NCI-H510A (cell line): ENCODE results near the gene PACS2.
A peak's percentile ranks its signal among the peaks of the same experiment; 100 is the strongest.

Experiments
- DNase-seq: peaks from one replicate; lab custom pipeline; 2025; lab: John Stamatoyannopoulos, UW

The PACS2 gene

DNA sequence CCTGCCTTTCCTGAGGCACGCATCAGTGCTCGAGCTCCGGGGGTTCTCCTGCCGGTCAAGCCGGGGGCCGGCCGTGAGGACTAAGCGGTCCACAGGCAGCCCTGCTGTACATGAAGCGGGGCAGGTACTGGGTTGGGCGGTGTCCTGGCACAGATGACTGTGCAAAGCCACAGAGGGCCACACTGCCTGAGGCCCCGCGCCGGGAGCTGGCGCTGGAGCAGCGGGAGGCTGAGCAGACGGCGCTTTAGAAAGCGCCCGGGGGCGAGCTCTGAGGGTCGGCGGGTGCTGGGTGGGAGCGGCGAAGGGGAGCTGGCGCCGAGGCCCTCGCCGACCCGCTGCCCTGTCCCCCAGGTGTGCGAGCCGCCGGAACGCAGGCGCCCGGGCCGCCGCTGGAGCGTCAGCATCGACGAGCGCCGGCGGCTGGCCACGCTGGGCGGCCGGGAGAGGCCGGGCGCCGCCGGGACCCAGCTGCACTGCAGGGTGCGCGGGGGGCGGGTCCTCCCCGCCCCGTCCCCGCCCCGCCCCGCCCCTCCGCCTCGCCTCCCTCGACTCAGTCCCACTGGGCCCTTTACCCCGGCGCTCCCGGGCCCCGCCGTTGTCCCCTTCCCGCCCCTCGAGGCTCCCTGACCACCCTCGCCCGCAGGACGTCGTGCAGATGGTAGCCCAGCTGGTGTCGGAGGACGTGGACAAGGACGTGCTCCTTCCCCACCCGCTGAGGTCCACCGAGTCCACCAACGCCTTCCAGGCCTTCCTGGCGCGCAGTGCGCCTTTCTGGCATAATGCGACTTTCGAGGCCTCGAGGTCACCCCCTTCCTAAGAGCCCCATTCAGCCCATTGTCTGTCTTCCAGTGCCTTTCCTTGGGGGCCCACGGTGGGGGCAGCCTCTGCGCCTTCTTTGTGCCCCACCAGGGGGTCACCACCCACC is 96.7 kb downstream of the PACS2 start:
- no peak for DNase-seq

DNA sequence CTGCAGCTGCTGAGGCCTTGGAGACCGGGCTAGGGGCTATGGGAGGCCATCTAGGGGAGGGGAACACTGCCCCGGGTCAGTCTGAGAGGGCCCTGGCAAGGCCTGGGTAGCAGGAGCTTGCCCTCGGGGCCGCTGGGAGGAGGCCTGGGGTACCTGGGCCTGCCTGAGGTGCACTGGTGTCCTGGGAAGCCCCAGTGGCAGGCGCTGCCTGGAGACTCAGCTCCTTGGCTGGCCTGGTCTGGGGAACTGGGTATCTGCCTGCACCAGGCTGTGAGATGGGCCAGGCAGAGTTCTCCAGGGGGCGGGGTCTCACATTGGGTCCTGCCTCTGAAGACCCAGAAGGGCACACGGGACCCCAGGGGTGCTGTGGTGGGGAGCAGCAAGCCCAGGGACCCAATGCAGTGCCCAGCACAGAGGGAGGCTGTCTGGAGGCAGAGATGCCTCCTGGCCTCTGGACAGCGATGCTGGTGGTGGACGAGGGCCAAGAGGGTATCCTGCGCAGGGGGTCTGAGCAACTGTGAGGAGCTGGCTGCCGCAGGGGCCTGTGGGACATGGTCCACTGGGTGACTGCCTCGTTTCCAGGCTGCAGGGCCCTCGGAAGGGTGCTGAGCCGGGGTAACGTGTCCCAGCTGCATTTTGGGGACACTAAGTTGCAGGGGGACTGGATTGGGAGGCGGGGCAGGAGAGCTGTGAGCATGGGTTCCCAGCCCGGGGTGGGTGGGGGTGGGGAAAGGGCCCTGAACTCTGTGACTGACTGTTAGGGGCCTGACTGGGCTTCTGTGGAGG is 97.6 kb downstream of the PACS2 start:
- DNase-seq: no peak

DNA sequence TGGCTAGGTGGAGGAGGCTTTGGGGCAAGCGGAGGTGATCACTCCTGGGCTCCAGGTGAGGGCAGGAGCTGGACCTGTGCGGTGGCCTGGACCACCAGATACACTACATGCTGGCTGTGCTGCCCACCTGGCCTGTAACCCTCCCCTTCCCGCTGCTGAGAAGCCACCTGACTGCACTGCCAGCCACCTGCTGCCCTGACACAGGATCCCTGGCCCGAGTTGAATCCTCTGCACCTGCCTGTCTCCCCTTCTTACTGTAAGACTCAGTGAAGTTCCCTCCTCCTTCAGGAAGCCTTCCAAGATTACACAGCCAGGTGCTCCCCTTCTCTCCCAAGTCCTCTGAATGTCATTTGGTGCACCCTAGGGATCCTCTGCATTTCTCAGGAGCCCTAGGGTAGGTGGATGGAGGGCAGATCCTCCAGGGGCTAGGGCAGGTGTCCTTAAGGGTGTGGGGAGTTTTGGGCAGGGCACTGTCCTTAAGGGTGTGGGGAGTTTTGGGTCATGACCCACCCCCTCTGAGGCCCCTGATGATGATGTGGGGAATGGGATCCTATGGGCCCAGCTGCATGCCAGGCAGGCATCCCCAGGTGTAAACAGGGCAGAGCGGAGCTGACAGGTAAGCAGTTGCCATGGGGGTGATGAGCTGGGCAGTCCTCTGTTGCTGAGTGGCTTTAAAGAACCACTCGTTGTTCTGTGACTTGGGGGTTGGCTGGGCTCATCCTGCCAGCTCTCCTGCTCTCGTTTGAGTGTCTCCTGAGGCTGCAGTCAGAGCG is 98.4 kb downstream of the PACS2 start:
- peak; percentile 56 for DNase-seq

DNA sequence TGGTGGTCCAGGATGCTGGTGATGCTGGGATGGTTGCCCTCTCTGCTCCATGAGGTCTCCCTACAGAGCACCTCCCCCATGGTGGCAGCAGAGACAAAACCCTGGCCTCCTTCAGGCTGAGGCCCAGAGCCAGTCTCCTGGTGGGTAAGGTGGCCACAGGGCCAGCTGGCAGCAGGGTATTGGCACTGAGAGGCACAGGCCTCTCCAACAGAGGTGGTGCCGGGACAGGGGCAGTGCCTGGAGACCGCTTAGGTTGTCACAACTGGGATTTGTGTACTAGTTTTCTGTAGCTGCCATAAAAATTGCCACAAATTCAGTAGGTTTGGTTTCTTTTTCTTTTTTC is 99.0 kb downstream of the PACS2 start:
- DNase-seq: no peak

DNA sequence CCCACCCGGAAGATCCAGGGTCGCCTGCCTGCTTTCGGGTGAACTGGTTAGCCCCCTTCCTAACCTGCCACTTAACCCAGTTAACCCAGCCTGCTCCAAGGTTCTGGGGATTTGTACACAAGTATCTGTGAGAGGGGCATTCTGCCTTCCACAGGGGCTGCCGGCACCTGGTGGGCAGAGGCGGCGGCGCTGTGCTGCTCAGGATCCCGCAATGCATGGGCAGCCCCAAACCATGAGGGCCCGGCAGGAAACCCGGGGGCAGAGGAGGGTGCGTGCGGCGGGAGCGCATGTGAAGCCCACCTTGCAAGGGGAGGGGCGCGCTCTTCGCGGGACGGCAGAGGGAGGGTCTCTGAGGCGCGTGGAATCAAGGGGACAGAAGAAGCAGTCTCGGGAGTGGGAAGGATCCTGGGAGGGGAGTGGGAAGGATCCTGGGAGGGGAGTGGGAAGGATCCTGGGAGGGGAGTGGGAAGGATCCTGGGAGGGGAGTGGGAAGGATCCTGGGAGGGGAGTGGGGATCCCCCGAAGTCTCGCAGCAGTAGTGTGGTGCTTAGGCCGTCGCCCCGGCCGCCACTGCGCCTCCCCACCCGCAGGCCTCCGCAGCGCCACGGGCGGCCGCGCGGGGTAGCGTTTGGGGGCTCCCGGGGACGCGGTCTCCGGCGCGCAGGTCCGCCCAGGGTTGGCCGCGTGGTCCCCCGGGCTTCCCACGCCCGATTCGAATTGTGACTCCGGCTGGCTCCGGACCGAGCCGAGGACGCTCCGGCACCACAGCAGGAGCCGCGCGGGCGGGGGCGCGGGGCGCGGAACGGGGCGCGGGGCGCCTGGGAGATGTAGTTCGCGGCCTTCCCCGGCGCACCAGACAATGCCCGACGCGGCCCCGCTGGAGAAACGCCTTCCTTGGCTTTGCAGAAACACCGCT is 100.2 kb downstream of the PACS2 start:
- DNase-seq: peak; percentile 78

DNA sequence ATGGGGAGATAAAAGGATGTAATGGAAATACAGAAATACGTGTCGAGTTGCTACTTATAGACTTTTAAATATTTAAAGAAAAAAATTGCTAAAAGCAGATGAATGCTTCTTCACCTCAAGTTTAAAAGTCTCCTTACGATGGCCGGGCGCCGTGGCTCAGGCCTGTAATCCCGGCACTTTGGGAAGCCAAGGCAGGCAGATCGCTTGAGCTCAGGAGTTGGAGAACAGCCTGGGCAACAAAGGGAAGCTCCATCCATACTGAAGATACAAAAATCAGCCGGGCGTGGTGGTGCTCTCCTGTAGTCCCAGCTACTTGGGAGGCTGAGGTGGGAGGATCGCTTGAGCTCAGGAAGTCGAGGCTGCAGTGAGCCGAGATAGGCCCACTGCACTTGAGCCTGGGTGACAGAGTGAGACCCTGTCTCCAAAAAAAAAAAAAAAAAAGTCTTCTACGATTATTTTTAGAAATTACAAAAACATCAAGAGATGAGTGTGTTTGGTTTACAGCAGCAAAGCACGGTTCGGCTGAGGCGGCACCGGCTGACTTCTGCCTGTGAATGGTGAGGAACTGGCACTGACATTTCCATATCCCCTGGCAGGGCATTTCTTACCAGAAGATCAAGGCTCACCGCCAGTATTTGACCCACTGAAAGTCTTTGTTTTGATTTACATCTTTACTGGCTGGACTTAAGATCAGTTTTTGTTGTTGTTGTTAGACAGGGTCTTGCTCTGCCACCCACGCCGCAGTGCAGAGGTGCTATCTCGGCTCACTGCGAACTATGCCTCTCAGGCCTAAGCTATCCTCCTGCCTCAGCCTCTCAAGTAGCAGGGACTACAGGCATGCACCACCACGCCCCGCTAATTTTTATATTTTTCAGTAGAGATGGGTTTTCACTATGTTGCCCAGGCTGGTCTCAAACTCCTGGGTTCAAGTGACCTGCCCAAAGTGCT is 101.2 kb downstream of the PACS2 start:
- DNase-seq: no peak

DNA sequence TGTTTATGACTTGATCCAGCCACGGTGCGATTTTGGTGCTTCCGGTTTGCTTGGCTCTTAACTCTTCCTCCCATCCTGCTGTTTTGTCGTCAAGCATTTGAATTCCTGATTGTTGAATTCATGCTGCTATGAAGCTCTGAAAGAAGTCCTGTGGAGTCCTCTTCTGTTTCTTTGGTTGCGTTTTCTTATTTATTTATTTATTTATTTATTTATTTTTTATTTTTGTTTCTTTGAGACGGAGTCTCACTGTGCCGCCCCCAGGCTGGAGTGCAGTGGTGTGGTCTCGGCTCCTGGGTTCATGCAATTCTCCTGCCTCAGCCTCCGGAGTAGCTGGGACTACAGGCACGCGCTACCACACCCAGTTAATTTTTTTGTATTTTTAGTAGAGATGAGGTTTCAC is 102.1 kb downstream of the PACS2 start:
- no peak for DNase-seq

DNA sequence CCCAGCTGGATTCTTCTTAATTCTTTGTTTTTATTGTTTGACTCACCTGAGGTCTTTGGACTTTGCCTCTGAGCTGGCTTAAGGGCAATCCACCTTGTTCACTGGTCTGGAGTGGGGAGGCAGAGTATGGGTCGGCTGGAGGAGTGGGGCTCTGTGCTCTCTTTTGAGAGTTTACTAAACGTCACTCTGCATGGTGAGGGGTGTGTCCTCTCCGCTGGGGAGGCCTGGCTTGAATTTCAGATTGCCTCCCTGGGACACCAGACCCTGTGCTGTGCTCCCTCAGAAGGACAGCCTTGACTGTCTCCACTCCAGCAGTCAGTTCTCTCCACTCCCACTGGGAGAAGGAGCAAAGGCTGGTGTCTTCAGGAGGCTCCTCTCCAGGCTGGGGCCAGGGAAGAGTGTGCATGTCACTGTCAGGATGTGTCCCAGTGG is 103.2 kb downstream of the PACS2 start:
- DNase-seq: no peak

DNA sequence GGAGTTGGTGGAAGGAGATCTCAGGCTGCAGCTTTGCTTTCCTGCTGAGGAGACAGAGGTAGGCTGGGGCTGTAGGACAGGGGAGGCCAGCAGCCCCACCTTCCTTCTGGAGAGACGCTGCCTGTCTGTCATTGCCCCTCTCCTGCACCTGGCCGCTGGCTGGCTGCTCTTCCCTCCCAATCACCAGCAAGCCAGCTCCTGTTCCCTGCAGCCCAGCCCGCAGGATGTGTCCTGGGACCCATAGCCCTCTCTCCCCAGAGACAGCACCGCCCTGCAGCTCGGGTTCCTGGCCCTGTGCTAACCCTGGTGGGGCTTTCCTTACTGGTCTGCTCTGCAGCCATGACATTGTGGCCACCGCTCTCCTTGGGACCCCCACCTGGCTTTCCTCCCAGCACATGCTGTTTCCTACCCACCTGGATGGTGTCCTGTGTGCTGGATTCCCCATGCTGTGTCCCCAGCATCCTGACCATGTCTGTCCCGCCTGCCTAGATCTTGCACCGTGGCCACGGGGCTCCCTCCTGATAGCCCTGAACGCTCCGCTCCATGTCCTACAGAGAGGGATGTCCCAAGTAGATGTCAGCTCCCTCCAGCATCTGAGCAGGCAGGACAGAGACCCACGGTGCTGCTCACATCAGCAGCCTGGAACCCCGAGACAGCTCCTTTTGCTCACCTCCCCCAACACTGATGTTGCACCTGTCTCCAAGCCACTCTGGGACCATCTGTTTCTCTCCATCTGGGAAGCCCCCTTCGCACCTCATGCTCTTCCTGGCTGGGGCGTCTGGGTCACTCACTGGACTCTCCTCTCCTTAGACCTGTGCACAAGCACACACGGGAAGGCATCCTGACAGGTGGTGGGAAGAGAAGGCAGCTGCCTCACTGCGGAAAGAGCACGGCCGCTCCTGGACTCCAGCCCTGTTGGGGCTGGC is 104.0 kb downstream of the PACS2 start:
- no peak for DNase-seq

DNA sequence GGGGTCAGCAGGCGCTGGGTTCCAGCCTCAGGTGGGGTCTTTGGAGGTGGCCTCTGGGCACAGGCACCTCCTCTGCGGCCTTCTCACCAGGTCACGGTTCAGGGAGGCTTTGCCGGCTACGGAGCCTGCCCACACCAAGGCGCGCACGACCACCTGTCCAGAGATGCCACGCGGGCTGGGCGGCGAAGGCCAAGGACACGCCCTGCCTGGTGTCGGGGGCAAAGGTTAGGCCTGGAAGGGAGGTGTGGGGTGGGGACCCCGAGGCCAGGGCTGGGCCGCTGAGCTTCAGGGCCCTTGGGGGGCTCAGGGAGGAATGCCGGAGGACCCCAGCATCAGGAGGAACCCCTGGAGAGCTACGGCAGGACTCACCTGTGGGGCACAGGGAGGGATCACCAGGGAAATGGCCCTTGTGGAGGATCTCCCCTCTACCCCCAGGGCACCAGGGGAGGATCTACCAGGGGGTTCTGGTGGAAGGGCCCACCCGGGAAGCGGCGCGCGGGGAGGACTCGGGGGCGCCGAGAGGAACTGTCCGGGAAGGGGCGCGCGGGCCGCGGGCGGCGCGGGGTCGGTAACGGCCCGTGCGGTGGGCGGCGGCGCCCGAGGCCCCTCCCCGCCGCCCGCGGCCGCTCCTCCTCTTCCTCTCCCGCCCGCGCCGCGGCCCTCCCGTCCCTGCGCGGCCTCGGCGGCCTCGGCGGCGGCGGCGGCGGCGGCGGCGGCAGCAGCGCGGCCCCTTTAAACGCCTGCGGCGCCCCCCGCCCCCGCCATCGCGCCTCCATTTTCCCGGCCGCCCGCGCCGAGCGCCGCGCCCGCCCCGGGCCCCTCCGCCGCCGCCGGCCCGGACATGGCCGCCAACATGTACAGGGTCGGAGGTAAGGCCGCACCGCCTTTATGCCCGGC is 104.9 kb downstream of the PACS2 start, which contains the start of gene MTA1:
Gene MTA1, plus strand, starts transcription at position 633 of the 897 bp plus-strand sequence. Its CDS starts 209 bp downstream, at position 842.
- peak; percentile 33 for DNase-seq

DNA sequence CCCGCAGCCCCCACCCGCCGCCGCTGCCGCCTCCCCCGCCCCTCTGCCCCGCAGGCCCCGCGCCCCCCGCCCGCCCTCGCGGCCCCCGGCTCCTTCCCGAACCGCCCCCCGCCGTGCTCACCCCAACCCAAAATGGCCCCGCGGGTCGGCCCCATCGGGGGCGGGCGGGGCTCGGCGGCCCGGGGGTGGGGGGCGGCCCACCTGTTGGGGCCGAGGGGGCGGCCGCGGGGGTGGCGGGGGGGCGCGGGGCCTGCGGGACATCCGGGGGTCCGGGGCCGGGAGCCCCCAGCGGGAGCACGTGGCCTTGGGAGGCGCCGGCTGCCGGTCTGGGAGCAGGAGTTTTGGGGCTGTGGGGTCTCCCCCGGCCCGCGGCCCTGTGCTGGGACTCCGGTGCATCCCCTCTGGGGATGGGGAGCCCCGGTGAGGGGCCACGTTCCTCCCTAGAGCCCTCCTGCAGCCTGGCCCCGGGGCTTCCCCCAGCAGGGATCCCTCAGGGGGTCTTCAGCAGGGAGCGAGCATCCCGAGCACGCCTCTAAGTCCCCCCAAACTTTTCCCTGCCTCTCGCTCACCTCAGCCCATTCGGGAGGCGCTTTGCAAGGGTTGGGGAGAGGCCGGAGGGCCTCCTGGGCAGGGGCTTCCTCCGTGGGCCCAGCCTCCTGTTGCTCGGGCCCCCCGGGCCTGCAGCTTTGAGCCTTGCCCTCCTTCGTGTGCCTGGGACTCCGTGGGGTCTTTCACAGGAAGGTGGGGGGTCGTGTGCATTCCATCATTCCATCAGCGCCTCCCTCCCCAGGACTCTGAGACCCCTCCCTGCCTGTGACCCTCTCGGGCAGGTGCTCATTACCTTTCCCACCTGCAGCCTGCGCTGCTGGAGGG is 105.8 kb downstream of the PACS2 start:
- DNase-seq: no peak

DNA sequence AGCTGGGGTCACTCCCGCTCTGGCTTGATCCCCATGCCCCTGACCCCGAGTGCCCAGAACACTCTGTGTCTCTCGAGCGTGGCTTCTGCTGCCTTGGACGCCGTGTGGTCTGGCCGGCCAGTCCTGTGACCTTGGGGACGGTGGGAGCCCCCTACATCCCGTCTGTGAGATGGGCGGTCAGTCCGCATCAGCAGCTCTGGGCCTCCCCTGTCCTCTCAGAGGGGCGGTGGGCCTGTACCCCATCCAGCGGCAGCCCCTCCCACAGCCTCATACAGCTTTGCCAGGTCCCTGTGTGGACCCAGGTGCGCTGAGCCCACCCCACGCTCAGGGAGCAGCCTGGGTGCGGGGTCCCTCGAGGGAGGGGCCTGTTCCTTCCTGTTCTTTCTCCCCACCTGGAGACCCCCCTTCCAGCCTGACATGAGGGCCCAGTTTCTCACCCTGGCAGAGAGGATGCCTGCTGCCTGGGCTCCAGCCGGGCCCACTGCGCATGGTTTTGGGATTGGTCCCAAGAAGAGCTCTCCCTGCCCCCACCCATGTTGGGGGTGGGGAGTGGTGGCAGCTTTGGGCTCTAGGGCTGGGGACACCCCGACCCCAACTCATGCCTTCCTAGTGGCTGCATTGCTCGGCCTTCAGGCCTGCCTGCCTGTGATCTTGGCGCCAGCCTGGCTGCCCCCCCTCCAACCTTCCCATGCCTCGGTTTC is 106.6 kb downstream of the PACS2 start:
- DNase-seq: no peak

DNA sequence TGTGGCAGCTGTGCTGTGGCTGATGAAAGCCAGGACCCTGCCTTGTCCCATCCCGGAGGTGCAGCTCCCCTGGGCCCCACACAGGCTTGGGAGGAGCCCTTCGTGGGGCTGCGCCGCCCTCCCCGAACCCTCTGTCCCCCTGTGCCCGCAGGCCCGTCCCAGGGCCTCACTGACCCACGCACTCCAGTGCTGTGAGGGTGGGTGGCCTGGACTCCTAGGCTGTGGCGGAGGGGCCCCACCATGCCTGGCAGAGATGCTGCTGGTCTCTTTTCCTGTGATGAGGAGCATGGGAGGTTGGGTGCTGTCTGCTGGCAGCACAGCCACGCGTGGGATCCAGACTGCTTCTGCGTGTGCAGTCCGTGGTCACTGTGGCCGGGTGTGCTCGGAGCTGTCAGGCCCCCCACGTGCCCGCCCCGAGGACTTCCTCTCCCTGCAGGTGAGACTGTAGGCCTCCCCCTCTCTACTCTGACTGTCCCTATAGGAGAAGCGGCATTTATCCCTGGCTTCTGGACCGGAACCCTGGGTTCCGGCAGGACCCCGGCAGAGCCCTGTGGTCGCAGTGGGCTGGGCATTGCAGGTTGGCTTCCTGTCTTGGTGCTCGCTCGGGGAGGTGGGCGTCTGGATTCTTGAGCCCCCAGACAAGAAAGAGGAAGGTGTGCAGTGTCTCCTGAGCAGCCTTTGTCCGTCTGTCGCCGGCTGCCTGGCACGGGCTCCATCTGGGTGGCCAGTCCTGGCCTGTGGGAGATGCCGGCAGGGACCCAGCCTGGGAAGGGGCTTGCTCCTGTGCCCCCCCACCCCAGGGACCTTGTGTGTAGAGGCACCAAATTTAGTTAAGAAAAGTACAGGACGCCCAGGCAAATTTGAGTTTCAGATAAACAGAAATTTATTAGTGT is 107.4 kb downstream of the PACS2 start:
- no peak for DNase-seq

DNA sequence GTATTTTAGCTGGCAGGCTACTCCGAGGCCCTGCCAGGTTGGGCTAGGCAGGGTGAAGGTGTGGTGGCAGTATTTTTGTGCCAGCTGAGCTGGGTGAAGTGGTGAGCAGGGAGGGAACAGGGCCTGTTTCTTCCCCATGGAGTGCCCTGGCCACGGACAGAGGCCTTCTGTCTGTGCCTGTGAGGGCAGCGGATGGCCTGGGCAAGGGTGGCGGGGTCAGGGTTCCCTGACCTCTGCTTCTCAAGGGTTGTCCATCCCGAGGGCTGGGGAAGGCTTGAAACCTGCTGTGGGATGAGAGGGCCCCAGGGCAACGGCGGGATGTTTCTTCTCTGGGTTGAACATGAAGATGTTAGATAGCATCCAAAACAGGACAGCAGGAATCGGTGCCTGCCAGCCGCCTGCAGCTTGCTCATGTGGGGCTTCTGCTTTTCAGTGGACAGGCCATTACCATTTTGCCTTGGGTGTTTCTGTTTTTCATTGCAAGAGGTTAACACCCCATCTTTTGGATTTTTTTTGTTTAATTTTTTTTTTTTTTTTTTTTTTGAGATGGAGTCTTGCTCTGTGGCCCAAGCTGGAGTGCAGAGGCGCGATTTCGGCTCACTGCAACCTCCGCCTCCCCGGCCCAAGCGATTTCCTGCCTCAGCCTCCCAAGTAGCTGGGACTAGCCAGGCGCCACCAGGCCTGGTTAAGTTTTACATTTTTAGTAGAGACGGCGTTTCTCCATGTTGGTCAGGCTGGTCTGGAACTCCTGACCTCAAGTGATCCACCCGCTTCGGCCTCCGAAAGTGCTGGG is 108.3 kb downstream of the PACS2 start:
- DNase-seq: no peak
